NCI-H524 (cell line): ENCODE results near the gene TOR4A.
A peak's percentile ranks its signal among the peaks of the same experiment; 100 is the strongest.

Experiments
- DNase-seq, 2 experiments: peaks; one replicate each; lab custom pipeline; 2025; lab: John Stamatoyannopoulos, UW

TOR4A gene

DNA sequence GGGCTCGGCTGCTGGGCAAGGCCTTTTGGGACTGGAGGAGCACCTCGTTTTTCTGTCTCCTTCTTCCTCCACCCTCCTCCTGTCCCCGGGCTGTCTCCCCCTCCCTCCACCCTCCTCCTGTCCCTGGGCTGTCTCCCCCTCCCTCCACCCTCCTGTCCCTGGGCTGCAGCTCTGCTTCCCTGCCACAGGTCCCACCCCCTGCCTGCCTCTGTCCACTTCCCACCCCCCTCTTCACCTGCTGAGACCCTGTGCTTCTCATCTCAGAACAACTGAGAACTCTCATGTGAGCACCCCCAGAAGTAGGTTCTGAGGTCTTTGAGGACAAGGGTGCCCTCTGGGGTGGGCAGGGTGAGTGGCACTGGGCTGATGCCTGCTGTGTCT is 5.8 kb upstream of the TOR4A start:
- no peak for DNase-seq

DNA sequence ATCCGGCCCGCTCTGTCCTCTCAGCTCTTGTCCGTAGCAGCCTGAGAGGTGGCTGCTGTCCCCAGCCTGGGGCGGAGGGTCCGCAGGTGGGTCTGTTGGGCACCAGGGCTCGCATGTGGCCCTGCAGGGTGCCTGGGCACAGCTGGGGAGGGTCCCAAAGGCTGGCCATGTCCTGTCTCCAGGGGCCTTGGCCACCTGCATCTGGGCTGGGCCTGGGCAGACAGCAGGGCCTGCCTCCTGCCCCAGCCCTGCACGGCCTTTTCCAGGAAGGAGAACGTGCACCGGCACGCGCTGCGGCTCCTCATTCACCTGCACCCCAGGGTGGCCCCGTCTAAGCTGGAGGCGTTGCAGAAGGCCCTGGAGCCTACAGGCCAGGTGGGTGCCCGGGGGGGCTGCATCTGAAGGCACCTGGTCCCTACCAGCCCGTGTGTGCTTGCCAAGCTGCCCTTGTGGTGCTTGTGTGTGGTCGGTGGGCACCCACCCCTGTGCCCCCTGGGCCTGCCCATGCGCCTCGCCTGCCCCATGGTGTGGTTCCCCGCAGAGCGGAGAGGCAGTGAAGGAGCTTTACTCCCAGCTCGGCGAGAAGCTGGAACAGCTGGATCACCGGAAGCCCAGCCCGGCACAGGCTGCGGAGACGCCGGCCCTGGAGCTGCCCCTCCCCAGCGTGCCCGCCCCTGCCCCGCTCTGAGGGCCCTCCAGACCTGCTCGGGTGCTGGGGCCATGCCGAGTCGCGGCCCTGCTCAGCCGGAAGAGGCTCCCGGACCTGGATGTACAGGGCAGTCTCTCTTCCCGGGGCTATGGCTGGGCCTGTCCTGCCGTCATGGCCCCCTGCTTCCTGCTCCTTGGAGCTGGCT is 5.1 kb upstream of the TOR4A start:
- DNase-seq = no peak

DNA sequence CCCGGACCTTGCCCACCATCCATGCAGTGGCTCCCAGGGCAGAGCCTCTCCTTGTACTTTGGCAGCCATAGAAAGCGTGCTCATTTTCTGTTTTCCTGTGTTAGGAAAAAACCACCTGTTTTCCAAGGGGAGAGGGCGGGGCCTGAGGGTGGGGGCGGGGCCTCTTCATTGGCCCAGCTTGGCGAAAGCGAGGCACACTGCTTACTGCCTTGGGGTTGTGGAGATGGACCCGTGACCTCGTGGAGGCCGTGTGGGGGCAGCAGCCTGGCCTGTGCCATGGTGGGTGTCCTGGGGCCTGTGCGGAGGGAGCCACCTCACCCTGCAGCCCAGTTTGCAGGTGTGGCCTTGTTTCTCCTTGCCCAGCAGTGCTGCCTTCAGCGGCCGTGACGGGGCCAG is 4.4 kb upstream of the TOR4A start:
- no peak for DNase-seq

DNA sequence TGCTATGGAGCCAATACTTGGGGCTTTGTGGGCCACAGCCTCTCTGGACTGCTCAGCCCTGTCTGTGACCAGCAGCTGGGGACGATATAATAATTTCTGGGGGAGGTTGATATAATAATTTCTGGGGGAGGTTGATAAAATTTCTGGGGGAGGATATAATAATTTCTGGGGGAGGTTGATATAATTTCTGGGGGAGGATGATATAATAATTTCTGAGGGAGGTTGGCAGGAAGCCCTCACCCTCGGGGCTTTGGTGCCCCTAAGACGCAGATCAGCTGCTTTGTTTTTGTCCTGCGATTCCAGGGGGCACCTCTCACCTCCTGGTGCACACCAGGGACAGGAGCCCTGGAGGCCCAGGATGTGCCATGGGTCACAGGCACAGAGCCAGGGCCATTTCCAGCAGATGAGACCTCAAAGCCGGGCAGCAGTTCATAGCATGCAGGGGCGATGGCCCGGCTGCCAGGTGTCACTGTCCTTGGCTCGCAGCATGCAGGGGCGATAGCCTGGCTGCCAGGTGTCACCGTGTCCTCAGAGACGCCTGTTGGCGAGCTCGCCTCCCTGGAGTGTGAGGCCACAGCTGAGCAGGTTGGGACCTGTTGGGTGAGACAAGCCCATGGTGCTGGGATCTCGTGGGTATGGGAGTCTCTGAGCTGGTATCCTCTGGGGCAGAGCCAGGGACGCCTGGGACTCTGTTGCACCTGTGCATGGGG is 3.8 kb upstream of the TOR4A start:
- DNase-seq = peak in 1 of 2 experiments; percentile 36

DNA sequence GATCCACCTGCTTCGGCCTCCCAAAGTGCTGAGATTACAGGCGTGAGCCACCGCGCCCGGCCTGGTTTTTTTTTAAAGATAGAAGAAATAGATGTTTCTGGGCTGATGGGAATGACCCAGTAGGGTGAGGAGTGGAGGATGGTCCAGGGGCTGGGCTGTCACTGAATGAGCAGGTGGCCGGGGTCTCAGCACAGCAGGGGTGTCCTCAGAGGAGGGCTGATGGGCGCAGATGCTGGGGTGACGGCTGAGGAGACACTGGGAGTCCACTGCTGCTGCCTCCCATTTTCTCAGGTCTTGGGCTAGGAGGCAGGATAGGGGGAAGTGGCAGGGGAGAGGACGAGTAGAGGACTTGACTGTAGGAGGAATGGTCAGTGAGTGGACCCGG is 2.3 kb upstream of the TOR4A start:
- DNase-seq = no peak

DNA sequence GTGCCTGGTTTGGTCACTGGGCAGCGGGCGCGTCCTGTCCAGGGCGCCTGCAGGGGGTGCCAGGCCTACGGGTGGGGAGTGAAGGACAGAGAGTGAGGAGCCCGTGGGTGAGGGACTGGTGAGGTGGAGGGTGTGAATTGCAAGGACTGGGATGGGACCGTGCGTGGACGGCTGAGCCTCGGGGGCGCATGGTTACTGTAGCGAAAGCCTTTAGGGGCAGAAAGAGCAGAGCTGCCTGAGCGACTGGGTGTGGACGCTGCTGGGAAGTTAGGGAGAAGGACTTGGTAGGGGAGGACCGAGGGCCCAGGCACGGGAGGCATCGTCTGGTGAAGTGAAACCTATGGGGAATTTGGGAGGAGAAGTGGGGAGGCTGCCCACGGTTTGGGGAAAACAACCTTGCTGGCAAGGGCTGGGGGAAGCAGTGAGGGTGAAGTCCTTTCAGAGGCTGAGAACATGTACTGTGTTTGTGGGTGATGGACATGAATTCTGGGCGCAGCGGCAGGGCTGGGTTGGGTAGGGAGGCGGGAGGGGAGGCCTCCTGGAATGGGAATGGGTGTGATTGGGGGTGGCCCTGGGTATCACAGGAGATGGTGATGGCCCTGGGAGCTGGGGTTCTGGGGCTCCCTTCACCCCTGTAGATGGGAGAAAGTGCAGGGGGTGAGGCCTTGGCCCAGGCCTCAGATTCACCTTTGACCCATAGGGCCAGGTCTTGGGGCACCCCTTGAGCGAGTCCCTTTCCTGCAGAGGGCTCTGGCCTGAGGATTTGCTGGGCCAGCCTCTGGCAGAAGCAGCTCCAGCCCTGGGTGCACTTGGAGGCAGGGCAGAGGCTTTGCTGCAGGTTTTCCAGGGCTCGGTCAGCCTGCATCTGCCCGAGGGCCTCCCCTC is 1.7 kb upstream of the TOR4A start:
- DNase-seq = no peak

DNA sequence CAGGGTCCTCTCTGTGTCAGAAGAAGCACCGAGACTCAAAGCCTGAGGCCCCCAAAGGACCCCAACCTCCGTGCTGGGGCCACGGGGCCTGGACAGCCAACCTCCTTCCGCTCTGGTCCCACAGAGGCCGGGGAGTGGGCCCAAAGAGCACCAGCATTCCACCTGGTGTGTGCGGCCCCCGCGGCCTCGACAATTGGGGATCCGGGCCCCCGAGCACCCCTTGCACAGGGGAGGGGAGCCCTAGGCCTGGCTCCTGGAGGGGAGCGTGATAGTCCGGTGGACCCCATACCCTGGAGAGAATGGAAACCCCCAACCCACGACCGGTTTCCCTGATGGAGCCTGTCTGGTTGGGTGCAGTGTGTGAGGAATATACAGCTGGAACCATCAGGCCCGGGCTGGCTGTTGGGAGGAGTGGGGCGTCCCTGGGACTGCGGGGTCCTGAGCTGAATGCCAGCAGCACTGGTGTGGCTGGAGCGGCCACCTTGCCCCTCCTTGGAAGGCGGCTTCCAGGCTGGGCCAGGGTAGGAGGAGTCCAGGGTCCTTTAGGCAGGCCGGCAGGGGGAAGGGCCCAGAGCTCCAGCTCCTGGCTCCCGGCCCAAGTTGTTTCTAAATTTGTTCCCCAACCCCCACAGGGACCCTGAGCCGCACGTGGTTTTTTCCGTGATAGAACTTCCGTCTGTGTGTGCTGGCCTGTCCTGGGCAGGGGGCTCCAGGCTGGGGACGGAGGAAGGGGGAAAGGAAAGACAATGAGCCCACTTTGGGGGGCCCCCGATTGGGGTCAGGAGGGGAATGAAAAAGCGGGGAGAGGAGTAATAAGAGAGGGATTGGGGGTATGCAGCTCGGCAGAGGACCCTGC is 825 bp upstream of the TOR4A start:
- no peak for DNase-seq

DNA sequence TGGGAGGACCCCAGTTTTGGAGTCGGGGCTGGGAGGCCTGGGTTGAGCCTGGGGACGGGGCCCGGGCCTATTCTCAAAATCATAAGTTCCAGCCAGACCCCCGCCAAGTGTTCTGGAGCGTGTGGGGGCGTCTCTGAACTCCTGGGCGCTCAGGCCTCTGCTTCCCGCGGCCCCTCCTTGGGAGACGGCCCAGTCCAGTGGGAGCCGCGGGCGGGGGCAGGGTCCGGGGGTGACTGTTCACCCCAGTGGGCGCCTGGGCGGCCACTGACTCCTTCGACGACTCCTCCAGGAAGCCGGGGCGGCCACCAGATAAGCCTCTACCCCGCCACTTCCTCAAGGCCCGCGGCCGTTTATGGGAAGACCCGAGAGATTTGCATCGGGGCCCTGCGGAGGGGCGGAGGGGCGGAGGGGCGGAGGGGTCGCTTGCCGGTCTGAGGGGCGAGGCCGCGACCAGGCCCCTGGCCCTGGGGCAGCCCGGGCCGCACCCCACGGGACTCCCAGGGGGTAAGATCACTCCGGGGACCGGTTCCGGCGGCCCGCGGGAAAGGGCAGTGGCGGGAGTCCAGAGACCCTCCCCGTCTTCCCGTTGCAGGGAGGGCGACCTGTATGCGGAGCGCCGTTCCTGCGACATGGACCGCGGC is 655 bp downstream of the TOR4A start:
- no peak for DNase-seq

DNA sequence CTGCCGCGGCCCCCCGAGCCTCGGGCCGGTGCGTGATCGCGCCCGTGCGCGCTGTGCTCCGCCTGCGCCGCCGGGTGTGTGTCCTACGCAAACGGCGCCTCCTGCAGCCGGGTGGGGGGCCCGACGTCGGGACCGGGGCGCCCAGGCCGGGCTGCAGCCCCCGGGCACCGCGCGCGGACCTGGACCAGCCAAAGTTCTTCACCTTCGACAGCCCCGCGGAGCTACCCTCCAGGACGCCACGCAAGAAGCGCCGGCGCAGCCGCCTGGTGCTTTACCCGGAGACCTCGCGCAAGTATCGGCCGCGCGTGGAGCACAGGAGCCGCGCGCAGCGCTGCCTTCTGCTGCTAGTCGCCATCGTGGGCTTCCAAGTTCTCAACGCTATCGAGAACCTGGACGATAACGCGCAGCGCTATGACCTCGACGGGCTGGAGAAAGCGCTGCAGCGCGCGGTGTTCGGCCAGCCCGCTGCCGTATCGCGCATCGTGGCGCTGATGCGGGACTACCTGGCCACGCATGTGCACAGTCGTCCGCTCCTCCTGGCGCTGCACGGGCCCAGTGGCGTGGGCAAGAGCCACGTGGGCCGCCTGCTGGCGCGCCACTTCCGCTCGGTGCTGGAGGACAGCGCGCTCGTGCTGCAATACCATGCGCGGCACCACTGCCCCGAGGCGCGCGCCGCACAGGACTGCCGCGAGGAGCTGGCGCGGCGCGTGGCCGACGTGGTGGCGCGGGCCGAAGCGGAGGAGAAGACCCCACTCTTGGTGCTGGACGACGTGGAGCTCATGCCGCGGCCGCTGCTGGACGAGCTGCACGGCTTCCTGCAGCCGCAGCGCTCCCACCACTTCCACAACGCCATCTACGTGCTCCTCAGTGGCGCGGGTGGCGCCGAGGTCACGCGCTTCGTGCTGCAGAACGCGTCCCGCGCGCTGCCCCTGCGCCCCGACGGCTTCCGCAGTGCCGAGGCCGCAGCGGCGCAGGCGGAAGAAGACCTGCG is 1.5 kb downstream of the TOR4A start:
- DNase-seq = no peak

DNA sequence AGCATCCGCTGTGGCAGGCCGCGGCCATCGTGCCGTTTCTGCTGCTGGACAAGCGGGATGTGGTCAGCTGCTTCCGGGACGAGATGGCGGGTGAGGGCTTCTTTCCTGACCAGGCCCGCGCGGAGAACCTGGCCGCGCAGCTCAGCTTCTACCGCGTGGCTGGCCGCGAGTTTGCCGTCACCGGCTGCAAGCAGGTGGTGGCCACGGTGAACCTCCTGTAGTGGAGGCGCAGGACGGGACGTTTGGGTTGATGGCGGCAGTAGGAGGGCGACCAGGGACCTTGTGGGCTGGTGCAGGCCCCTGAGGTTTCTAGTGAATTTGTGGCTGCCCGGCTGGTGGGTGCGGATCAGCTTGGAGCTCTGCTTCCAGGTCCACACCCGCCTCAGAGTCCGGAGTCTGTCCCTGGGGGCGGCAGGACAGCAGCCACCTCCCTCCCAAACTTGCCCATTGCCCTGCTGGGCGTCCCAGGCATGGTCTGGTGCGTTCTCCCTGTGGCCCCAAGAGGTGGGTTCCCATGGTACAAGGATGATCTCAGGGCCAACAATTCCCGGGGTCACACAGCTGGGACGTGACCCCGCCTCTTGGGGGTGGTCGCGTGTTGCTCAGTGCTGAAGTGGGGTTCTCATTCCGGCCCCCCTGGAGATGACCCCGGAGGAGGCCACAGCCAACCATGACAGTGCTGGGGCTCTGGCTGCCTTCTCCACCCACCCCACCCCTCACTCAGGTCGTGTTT is 2.4 kb downstream of the TOR4A start:
- DNase-seq = no peak

DNA sequence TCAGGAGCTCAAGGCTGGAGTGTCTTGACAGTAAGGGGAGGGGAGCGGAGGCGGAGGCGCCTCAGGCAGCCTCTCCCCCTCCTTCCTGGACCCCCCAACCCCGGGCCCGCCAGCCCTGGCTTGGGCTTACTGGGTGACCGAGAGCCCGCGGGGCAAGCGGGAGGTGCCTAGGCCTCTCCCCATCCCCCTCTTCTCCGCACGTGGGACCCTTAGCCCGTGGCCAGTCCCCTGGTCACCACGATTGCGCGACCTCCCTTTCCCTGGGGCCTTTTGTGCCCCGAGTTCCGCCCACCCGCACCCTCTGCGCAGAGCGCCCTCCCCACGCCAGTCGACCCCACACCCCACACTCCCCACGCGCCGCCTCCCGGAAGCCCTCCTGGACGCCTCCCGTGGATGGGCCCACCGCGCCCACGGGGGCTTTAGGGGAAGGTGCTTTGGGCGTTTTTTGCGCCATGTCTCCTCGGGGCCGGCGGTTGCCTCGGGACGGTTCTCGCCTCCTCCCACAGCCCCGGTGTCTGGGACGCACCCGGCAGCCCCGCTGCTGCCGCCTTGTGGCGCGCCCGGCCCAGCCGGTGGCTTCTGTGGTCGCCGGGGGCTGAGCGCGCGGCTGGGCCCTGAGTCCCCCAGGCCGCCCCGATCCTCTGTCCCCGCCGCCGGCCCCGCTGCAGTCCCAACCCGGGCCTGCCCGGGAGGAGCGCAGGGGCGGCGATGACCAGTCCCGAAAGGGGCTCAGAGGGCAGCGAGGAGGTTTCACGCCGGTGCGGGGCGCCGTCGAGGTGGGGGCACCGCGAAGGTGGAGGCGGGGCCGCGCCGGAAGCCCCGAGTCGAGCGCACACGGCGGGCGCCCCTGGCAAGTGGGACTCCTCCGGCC is 3.2 kb downstream of the TOR4A start:
- no peak for DNase-seq

DNA sequence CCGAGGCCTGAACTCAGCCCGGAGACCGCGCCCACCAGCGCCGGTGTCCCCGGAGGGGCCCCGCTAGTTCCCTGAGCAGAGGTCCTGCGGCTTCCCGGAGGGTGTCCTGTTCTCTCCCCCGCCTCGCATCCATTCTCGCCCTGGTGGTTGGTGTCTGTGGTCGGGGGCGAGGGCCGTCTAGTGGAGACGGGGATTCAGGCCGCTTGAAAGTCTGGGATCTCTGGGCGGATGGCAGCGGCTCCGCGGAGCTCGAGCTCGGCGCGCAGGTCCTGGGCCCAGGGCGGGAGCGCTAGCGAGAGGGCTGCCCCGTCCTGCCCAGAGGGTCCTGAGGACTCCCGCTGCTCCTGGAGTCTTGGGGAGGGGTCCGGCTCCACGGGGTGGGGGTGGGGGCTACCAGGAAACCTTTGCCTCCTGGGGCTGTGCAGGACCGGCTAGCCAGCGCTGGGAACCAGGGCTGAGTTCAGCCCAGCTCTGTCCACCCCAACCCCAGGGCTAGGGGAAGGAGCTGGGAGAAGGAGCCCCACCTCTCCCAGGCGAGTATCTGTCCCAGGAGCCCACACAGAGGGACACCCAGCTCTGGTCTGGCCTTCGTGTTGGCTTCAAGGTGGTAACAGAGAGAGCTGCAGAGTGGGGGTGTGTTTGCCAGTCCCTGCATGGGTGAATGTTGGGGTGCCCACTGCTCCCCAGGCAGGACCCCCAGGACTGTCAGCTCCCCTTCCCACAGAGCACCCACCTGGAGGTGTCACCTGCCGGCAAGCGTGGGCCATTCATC is 4.0 kb downstream of the TOR4A start:
- no peak for DNase-seq

DNA sequence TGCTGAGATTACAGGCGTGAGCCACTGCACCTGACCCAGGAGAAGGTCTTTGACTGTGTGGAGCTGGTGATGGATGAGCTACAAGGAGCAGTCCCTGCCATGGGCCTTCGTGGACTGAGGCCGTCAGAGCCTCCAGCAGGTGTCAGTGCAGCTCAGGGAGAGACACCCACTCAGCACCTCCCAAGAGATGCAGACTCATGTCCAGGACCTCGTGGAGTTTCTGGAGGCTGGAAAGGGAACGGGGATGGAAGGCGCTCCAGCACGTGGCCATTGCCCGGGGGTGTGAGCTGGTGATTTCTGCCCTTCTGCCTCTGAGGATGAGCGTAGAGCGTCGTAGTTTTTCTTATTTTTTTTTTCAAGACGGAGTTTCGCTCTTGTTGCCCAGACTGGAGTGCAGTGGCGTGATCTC is 9.5 kb downstream of the TOR4A start:
- DNase-seq = peak; percentile 57 to 75

DNA sequence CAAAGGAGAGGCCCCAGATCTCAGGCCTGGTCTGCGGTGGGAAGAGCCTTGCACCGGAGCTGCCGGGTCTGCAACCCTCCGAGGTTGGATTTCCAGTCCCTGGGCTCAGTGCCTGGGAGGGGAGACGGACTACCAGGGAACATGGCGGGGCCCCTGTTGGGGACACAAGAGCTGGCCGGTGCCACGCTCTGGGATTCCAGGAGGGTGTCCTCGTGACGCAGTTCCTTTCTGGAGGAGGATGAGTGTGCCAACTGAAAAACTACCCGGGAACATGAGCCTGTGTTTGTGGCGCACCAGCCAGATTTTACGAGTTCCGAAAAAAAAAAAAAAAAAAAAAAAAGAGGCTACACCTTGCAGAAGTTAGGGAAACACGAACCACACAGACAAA is 15.6 kb downstream of the TOR4A start:
- DNase-seq = no peak

DNA sequence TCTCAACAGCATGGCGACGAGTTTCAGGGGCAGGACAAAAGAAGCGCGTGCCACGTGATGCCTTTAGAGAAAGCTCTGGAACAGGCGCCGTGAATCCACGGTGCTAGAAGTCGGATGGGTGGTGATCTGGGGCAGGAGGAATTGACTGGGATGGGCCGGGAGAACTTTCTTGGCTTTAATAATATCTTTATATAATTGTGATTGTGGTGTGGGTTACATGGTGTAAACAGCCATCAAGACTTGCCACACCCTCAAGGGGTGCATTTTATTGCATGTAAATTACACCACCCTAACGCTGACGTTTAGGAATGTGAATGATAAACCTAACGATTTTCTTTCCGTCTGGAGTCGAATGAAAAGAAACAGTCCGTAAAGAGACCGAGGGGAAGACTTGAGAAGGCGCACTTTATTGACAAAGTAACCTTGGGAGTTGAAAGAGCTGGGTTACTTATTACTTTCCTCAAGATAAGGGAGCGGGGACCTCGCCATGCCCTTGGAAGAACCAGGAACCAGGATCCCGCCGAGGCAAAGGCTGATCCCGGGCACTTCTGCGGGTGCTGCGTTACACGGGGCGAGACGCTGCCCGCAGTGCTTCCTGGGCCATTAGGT is 16.1 kb downstream of the TOR4A start:
- no peak for DNase-seq

DNA sequence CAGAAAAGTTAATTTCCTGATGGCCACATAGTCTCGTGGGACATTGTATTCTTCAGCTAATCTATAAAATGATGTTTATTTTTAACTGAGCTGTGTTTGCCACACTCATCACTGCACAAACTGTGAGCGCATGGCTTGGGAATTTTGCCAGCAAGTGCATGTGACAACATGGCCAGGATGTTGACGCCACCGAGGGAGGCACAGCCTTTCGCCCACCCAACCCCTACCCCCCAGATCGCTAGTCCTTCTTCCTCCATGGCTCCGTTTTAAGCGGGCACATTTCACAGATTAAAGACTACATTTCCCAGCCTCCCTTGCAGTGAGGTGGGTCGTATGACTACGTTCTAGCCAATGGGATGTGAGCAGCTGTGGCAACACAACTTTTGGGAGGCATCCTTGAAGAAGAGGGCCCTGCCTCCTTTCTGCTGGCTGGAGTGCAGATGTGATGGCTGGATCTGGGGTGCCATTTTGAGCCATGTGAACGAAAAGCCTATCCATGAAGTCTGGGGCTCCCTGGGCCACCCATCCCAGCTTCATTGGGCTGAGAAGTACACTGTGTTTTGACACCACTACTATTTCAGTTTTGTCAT is 16.7 kb downstream of the TOR4A start:
- DNase-seq = peak; percentile 50 to 62
